Uterus (tissue), 2 donors: Measurements from ENCODE around the gene SPG11.
"Not testable (repeated sequence)": the region's sequence is repeated elsewhere in the genome, so short reads cannot be mapped to it uniquely, and the experiment has no call there.

Experiments
- CTCF ChIP-seq, 4 experiments: fragments of 200-600 bp in 2 of 4; fragments of 450-650 bp in 2 of 4; sonication (generic) in 2 of 4; IDR thresholded peaks; one replicate each; pipeline ENCODE4 v1.5.1; 2016 to 2019; ENCODE audit warnings: antibody characterized with exemption in 4 of 4, mild to moderate bottlenecking in 2 of 4, moderate library complexity in 1 of 4
- POLR2A ChIP-seq, 2 donors: fragments of 450-650 bp; IDR thresholded peaks; one replicate each; pipeline ENCODE4 v1.6.1; 2016; ENCODE audit warnings: antibody characterized with exemption in 2 of 2, mild to moderate bottlenecking in 1 of 2, moderate library complexity in 1 of 2

GRCh38 chr15:44689318-44689717 lies 25.9 kb upstream of the SPG11 start:
- TF ChIP-seq CTCF, POLR2A (IDR thresholded peaks at IDR 0.05): not testable (repeated sequence)
